GM19324 (cell line): ENCODE measurements around the gene GP9.

Experiments used
- ATAC-seq: cut with Tn5 transposase; IDR thresholded peaks from one replicate; pipeline ENCODE4 v1.9.1; 2021; ENCODE audit warnings: mild to moderate bottlenecking, moderate library complexity; ENCODE audit not compliant: unreplicated experiment, low FRiP score

The GP9 gene

DNA sequence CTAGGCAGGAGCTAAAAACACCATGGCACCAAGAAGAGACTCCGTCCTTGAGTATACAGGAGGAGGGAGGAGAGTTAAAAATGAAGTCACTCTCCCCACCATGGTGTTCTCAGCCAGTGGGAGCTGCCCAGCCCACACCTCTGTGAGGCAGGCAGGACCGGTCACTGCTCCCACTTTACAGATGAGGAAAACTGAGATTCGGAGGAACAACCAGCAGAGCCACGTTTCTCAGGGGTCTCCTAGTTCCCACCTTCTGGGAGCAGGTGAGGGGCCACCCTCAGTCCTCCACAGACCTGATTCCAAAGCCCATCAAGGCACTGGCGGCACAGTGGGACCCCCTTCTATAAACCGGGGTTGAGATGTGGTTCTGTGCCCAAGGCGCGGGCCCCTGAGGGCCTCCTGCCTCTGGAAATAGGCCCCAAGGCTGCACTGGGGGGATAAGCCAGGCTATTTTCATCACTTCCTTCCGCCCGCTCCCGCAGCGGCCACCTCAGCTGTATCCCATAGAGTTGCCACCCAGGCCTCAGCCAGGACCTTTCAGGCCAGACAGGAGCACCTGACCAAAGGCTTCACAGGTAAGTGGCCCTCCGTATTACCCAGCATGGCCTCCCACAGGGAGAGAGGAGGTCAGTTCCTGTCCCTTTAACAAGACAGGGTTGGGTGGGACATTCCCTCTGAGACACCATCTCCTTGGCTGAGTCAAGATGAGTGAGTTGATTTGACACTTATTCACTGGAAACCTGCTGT lies at the start of gene GP9:
Gene GP9, plus strand, starts transcription at position 504 of the 747 bp plus-strand sequence. CDS start 961 bp downstream, outside the sequence.
- no peak for ATAC-seq

- ATAC-seq: no peak
Measured at GRCh38 chr3:129013491-129013891, 47.1 kb upstream of the GP9 start.

DNA sequence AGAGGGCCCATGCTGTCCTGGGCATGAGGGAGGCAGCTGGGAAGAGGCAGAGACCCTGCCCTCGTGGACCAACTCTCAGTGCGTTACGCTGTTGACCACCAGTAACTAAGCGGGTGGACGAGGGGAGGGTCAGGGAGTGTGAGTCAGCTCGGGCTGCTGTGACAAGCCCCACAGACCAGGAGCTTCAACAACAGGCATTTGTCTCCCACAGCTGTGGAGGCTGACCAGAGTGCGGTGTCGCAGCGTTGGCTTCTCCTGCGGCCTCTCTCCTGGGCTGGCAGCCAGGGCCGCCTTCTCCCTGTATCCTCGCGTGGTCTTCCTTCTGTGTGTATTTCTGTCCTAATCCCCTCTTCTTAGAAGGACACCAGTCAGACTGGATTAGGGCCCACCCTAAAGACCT lies 46.4 kb upstream of the GP9 start:
- no peak for ATAC-seq

- no peak for ATAC-seq
Measured at GRCh38 chr3:129014793-129015345, 45.7 kb upstream of the GP9 start.

GRCh38 chr3:129015388-129016105 lies 45.0 kb upstream of the GP9 start:
- ATAC-seq: no peak

DNA sequence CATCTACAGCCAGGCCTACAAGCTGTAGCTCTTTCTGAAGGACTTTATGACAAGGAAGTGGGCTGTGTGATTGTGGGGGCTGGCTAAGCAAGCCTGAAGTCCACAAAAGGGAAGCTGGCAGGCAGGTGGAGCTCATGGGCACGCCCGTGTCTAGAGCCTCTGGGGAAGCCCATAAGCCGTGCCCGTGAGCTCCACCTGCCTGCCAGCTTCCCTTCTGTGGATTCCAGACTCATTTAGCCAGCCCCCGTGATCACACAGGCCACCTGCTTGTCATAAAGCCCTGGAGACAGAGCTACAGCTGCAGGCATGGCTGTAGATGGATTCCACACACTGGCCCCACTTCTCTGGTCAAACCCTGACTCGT lies 44.2 kb upstream of the GP9 start:
- ATAC-seq: no peak

- ATAC-seq: no peak
Measured at GRCh38 chr3:129016720-129017483, 43.7 kb upstream of the GP9 start.

DNA sequence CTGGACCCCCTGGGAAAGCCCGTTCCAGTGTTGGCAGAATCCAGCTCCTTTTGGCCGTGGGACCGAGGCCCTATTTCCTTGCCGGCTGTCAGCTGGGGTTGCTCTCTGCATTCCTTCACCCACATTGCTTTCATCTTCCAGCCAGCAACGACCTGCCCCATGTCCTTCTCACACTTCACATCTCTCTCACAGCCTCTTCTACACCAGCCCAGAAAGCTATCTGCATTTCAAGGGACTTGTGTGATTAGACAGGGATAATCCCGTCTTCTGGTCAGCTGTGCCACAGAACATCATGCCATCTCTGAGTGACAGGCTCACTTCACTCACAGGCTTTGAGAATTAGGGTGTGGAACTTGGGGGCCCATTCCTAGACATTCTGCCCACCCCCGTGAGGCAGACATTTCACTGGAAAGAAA lies 43.1 kb upstream of the GP9 start:
- ATAC-seq: no peak

GRCh38 chr3:129018271-129018670 lies 42.3 kb upstream of the GP9 start:
- no peak for ATAC-seq

GRCh38 chr3:129018751-129019150 lies 41.8 kb upstream of the GP9 start:
- ATAC-seq: no peak

- ATAC-seq: no peak
Measured at GRCh38 chr3:129019266-129019665, 41.3 kb upstream of the GP9 start.

DNA sequence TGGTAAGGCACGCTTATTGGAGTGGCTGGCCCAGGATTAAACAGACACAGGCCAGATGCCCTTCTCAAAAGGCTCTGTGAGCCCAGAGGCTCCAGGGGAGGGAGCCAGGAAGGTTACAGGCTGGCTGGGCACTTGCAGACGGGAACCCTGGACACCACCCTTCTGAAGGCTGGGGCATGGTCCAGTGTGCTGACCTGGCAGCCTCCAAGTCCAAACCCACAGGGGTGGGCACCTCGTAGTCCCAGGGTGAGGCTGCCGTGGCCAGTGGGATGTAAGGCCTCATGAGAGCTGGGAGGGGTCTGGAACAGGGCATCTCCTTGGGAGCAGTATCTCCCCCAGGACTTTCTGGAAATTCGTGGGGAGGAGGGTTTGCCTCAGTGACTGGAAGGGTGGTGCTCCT lies 39.9 kb upstream of the GP9 start:
- ATAC-seq: no peak

DNA sequence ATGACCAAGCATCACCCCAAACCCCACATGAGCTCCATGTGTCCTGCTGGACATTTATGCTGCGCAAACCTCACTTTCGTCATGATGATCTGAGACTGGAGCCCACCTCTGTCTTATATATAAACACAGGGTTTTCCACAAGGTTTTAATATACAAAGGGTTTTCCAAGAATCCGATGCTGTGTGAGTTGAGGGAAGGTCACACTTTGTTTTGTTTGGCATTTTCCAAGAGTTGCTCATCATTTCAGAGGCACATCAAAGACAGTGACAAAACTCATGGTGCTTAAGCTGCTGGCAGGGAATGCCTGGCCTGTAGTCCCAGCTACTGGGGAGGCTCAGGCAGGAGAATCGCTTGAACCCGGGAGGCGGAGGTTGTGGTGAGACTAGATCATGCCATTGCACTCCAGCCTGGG lies 39.4 kb upstream of the GP9 start:
- ATAC-seq: no peak

DNA sequence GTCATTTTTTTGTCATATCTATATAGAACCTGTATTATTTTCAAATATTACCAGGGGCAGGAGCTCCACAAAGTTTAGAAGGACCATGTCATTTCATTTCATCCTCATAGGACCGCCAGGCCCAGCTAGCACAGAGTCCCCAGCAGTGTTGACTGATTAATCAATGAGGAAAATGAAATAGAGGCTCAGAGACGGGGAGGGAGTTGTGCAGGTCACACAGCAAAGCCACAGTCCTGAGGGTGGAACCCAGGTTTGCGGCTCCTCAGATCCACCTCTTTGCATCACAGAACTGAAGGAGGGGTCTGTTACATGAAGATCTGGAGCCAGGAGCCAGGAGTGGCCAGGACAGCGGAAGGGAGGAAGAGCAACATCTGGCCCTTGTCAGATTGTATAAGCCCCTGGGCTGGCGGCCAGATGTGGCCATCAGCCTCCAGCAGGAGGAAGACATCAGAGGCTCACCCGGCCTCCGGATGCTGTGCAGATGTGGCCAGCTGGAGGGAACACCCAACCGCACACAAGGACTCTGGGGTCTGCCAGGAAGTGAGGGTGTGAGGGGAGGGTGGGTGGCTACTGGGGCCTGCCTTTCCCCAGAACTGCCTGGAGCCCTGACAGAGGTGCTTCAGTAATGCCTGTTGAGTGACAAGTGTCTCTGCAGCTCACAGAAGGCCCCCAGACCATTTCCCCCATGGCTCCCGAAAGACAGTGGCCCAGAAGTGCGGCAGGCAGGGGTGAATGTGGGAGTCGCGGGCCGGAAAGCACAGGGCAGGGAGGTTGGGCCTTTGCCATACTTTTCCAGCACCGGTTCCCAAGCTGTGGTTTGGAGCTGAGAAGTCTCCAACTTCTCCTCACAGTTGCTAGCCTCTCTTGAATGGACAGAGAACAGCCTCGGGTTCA lies 38.2 kb upstream of the GP9 start:
- ATAC-seq: no peak

GRCh38 chr3:129023008-129023358 lies 37.6 kb upstream of the GP9 start:
- ATAC-seq: no peak

DNA sequence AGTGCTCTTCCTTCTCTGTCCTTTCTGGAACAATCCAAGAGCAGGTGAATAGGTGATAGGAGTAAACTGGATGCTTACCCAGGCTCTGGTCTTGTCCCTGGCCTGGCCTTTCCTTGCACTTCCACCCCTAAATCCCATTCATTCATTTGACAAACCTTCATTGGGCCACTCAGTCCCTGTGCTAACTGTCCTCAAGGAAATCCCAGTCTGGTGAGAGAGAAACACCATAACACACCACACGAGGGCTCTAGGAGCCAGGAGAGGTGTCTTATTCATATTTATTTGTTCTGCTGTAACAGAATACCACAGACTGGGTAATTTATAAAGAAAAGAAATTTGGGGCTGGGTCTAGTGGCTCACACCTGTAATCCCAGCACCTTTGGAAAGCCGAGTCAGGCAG lies 36.7 kb upstream of the GP9 start:
- ATAC-seq: no peak

GRCh38 chr3:129025108-129025507 lies 35.5 kb upstream of the GP9 start:
- ATAC-seq: no peak

GRCh38 chr3:129025691-129026435 lies 34.7 kb upstream of the GP9 start:
- ATAC-seq: no peak

GRCh38 chr3:129026728-129027543 lies 33.6 kb upstream of the GP9 start:
- ATAC-seq: peak; percentile 97
